Measurements from ENCODE around the gene CENPP.

The CENPP gene

GRCh38 chr9:92545002-92545510 is 219.3 kb downstream of the CENPP start:
- no peak for TF ChIP-seq CTCF (conservative IDR thresholded peaks at IDR 0.05; ENCODE audit: low read depth, low read length)
- H3K4me3 ChIP-seq (ENCODE audit: low read depth, low read length), result no peak overlapping the region
- DNase-seq (ENCODE audit: low read depth), result no peak

- H3K4me3 ChIP-seq (ENCODE audit: low read depth, low read length), result no peak overlapping the region
- no peak for TF ChIP-seq CTCF (conservative IDR thresholded peaks at IDR 0.05; ENCODE audit: low read depth, low read length)
- no peak for DNase-seq (ENCODE audit: low read depth)
These were observed 221.6 kb downstream of the CENPP start for GRCh38 chr9:92547356-92547755.

DNA sequence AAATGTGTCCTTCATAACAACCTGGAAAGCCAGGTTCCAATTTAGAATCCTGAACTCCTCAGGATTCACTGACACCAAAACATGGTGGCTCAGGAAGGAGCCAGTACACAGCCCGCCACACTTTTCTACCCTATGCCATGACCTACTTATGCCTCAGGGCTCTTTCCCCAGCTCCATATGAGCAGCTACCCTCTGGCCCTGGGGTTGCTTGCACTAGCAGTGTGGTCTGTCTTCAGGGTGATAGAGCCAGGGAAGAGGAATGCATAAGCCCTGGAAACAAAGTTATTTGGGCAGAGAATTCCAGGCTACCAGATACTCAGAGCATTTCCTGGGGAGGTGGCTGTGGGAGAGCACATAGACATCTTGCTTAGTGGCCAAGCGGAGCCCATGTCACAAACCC is 225.0 kb downstream of the CENPP start:
- no peak overlapping the region for H3K4me3 ChIP-seq (ENCODE audit: low read depth, low read length)
- TF ChIP-seq CTCF (conservative IDR thresholded peaks at IDR 0.05; ENCODE audit: low read depth, low read length), result no peak
- no peak for DNase-seq (ENCODE audit: low read depth)

- DNase-seq (ENCODE audit: low read depth), result no peak
- no peak overlapping the region for H3K4me3 ChIP-seq (ENCODE audit: low read depth, low read length)
- TF ChIP-seq CTCF (conservative IDR thresholded peaks at IDR 0.05; ENCODE audit: low read depth, low read length), result no peak
These were observed 233.0 kb downstream of the CENPP start for GRCh38 chr9:92558612-92559374.

GRCh38 chr9:92561374-92562330 is 235.9 kb downstream of the CENPP start:
- no peak for TF ChIP-seq CTCF (conservative IDR thresholded peaks at IDR 0.05; ENCODE audit: low read depth, low read length)
- H3K4me3 ChIP-seq (ENCODE audit: low read depth, low read length), result no peak overlapping the region
- DNase-seq (ENCODE audit: low read depth), result no peak

GRCh38 chr9:92562461-92562967 is 236.8 kb downstream of the CENPP start:
- no peak for DNase-seq (ENCODE audit: low read depth)

More at GRCh38 chr9:92562461-92562967, 236.8 kb downstream of the CENPP start:
- TF ChIP-seq CTCF (conservative IDR thresholded peaks at IDR 0.05; ENCODE audit: low read depth, low read length), result no peak
- no peak overlapping the region for H3K4me3 ChIP-seq (ENCODE audit: low read depth, low read length)
